Cerebellar cortex (tissue), 1 donor: Measurements from ENCODE around the gene PATJ.

Experiments used
- DNase-seq: peaks from one replicate; pipeline ENCODE4 v3.0.0-alpha.2; 2015; ENCODE audit warnings: low spot score

Gene PATJ

DNA sequence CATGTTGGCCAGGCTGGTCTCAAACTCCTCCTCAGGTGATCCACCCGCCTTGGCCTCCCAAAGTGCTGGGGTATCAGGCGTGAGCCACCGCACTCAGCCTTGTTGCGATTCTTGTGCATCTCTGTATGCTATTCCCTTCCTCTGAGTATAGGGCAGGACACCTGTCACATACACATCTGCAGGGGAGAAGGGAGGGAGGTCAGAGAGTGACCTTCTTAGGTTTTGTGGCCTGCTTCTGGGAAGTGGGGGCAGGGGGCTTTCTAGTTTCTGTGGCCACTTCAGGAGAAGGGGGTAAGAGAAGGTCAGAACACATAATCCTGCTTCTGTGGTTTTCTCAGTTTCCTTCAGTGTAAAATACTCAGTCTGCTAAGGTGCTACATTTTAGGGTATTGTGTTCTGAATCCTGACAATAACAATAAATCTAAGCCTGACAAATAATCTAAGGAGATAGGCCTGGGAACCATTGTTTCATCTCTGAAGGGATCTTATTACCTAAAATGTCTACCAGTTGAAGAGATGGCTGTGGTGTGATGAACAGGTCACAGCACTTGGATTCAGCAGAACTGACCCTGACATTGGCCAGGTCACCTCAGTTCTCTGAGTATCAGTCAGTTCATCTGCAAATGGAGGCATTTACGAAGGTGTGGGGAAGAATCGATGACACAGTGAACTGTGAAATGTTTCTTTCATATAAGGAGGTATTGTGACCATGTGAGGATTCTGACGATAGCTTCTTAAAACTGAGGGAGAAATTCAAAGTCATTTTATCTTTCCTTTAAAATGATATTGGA, 239.8 kb downstream of the PATJ start:
- no peak for DNase-seq

DNA sequence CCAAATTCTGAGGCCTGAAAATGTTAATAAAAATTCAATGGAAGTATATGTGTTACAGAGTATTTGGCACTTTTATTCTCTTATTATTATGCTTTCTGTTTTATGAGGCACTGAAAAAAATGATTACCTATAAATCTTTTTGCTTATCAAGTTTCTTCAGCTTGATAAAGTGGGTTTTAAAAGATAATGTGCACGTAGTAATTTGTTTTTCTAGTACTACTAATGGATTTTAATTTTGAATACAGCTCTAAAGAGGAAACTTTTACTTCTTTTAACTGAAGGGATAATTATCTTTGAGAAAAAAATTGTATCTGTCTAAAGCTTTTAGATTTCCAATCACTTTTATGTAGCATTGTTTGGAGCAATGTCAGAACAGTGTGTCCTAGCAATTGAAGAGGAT, 241.0 kb downstream of the PATJ start:
- DNase-seq = no peak

DNA sequence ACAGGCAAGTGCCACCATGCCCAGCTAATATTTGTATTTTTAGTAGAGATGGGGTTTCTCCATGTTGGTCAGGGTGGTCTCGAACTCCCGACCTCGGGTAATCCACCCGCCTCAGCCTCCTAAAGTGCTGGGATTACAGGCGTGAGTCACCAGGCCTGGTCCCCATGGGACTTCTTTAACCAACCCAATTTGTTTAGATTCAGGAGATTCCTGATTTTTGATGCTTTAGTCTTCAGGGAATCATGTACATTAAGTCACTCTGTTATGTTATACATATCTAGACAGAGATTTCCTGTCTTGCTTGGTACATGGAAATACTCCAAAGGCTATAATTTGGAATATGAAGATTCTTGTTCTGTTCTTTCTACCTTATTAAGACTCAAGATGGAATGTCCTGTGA, 250.0 kb downstream of the PATJ start:
- no peak for DNase-seq

DNA sequence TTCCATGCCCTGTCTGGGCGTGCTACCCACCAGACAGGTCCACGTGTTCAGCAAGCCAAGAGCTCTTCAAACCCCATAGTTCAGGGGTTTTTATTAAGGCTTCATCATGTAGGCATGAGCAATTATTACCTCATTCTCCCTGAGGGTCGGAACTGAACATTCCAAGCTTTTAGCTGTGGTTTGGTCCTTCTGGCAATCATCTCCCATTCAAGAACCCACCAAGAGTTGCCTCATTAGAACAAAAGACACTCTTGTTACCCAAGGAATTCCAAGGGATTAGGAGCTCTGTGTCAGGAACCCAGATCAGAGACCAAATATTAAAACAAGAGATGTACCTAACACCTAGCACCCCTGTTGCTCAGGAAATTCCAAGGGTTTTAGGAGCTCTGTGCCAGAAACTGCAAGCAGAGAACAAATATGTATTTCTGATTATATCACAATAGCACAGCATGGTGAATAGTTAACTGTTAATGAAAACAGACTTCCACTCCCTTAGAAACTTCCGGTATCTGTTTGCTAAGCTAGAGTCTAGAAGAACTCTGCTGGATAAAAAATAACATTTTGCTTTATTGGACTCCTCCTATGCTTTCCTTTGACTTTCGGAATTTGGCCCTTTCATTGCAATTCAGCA, 251.2 kb downstream of the PATJ start:
- DNase-seq = peak; percentile 50

DNA sequence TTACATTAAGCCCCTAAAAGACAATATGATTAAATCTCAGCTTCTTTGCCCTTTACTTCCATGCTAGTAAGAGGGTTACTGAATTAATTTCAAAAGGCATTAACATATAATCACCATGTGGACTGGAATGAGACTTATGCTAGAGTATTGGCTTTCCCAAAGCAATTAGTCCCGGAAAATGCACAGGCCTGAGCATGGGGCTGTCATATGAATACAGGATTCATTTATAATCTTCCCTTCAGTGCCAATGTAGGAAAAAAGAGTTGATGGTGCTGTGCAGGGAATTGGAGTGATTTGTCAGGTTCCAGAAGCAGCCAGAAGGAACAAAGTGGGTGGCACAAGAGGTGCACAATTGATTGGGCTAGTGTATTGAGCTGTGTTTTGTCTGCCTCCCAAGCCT, 253.4 kb downstream of the PATJ start:
- no peak for DNase-seq

DNA sequence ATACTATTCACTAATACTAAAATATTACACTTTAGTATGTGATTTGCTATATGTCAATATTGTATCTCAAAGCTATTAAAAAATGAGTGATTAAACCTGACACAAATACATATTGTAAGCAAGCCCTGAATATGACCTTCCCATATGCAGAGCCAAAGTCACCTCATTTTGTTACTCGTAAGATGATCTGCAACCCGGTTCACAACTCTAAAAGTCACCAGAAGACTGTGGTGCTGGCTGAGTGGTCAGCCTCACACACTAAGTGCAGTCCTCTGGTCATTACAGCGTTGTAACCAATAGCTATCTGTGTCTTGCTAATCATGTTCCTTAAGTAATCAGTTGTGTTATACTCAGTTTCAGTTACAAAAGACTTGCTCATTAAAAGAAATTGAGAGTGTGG, 254.8 kb downstream of the PATJ start:
- DNase-seq = no peak

DNA sequence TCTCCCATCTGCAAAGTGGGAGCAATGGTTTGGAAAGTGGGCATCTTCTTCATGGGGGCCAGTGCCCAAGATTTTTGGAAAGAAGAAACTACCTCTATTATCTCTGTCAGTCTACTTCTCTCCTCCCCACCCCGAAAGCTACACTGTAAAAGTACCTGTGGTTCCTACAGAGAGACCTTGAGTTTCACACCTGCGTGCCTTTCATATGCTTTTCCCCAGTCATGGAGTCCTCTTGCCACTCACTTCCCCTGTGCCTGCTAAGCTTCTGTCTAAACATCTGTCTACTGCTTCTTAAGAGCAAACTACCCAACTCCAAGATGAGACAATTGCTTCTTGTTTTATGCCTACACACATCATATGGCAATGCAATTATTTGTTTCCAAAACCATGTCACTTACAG, 261.5 kb downstream of the PATJ start:
- no peak for DNase-seq

DNA sequence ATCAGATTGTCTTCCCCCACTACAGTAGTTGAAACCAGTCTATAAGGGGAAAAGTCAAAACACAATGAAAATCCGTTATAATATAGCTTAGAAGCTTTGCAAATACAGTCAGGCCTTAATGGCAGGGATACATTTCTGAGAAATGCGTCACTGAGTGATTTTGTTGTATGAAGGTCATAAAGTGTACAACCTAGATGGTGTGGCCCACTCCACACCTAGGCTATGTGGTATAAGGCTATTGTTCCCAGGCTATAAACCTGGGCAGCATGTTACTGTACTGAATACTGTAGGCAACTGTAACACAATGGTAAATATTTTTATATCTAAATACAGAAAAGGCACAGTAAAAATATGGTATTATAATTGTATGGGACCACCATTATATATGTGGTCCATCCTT, 264.4 kb downstream of the PATJ start:
- DNase-seq = no peak

DNA sequence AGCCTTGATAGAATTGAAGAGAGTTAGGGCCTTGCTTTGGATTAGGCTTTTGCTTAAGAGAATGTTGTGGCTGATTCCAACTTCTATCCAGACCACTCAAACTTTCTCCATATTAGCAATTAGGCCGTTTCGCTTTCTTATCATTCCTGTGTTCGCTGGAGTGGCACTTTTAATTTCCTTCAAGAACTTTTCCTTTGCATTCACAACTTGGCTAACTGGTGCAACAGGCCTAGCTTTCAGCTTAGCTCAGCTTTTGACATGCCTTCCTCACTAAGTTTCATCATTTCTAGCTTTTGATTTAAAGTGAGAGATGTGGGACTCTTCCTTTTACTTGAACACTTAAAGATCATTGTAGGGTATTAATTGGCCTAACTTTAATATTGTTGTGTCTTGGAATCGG, 268.7 kb downstream of the PATJ start:
- DNase-seq = no peak

DNA sequence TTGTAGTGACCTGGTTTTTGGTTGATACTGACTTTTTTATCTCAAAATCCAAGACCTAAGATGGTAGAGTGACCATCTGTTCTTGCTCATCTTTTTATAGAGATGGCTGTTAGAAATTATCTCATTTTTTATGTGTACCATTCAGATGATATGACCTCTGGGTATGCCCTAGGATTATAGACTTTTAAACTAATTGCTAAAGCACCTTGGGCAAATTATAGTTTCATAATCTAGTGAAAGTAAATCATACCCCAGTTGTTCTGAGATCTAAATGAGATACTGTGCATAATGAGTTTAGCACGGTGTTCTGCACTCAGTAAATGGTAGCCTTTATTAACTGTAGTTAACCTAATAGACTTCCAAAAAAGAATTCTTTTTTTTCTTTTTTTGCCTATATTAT, 269.8 kb downstream of the PATJ start:
- DNase-seq = no peak

DNA sequence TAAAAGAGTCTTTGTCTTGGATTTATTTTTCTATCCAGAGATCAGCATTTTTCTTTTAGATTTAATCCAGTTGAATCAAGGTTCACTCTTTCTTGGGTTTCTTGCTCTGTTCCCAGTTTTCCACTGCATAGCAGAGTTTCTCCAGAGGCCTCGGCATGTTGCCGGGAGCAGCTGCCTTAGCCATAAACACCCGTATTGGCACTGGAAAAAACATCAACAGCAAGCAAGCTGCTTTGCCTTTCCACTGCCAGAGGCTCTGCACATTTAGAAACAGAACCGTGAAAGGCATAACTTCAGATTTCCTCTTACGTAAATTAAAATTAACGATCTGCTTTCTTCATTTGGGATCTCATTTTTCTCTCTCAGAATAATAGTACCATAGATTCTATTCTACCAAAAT, 270.6 kb downstream of the PATJ start:
- peak; percentile 61 for DNase-seq

DNA sequence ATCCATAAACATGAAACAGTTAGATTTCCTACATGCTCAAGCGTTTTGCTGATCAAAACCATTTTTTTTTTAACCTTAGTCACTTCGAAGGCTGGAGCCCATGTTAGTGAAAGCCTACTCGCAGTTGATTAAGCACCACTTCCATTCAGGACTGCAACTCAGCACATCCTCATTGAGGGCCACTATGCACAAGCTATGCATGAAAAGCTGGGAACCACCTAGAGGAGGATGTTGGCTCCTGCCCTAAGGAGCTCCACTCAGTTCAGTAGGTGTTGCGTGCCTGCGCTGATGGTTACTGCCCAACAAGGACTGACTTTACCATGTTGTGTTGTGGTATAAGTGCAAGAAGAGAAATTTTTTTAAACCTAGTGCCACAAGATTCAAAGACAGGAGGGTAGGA, 271.0 kb downstream of the PATJ start:
- peak; percentile 49 for DNase-seq

DNA sequence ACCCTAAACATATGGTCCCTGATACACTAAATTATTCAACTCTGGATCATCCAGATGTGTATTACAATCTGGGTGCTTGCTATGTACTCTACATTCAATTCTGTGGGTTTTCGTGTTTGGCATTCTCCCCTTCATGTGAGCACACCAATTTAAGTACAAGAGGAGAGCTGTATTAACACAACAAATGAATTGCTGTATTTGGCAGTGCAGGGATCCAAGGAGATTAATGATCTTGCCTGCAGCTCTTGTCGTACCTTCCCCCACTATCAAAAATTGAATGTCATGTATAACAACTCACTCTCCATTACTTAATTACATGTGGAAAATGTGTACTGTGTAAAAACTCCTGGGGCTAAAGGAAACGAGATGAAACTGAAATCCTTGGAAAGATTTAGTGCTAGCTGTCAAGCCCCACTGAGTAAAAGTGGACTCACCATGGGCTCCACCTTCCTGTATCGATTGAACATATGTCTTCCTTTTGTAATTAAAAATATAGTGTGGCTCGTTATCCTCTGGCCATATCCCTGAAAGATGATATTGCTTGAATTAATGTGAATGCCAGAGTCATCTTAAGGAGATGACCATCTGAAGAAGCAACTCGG, 280.2 kb downstream of the PATJ start:
- peak; percentile 53 for DNase-seq

DNA sequence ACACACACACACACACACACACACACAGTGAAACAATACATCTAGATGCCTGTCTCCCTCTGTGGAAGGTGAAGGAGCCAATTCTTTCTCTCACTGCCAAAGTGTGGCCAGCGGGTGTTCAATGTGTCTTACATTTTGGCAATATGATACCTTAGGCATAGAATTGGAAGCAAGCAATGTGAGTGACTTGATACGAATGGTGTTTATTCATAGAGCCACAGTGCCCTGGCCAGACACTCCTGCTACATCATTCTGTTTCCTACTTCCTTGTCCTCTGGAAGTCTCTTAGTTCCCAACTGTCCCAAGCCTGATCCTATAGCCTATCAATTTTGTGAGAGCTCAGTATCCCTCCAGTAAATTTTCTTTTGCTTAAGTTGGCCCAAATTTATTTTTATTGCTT, 282.4 kb downstream of the PATJ start:
- DNase-seq = peak; percentile 90

DNA sequence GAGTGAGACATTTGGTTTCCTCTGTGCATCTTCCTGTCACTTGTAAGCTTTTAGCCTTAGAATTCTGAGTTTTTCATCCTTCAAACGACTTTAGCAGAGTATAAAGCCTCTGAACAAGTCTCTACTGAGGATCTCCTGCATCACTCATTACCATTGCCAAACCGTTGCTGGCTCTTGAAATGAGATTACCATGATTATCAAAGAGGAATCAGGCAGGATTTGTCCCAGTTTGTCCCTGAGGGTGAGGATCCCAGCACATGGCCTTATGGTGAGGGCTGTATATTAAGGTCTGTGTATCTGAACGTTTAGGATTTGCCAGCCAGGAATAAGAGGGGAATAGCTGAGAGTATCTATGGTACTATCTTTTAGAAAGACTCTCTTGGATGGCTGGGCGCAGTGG, 282.9 kb downstream of the PATJ start:
- no peak for DNase-seq

DNA sequence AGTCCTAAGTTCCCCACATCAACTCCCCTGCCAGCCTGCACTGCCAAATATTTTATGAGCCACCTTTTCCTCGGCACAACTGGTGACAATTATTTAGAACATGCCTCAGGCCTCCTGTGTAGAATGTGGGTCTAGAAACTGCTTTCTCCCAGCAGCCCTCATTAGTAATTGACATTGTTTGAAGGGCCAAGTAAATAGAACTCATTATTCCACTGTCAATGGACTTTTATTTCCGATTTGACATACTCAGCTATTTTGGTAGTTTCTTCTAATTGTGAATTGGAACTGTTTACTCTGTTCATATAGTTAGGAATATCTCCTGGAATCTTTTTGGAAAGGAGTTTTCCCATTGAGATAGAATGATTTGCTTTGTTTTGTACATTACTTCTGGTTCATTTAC, 283.6 kb downstream of the PATJ start:
- DNase-seq = no peak

DNA sequence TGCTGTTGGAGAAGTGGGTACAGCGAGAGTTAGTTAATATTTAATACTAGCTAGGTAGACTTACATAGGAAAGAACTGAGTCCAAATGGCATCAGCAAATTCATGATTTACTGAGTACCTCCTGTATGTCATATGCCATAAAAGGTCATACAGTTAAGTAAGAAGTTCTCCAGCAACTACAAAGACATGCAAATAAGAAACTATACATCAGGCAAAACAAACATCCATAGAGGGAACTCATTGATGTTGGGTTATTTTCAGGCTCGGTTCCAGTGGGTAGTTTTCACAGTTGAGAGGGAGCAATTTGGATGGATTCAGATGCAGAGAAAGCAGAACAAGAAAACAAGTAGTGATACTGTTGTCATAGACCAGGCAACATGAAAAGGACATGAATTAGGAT, 287.4 kb downstream of the PATJ start:
- no peak for DNase-seq

DNA sequence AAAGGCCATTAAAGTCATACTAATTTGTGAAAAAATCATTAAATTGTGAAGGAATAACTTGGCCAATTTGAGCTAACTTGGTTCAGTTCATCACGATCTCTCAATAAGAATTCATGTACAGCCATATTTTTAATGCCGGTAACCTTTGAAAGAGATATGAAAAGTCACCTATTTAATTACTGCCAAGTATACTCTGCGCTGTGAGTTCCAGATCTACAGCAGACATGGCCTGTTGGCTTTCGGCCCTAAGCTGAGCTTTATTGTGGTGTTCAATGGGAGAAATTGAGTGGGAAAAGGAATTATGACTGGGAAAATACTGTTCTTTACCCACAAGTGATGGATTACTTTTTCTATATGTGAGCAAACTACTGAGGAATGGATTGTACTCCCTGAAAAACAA, 292.5 kb downstream of the PATJ start:
- no peak for DNase-seq

DNA sequence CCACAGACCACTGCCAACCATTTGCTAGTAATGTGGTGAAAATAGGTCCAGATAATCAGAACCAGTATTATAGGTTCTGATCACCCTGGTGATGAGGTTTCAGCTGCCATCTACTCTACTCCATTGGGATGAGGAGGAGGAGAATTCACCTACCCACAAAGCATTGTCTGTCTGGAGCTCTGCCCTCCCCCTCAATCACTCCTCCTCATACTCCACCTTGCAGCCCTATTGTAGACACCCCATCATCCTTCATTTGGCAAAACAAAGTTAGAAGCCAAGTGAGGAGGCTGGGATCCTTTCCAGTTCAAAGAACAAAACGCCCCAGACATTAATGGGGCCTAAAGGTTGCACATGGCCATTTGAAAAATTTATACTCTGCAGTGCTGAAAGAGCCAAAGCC, 295.0 kb downstream of the PATJ start:
- no peak for DNase-seq

DNA sequence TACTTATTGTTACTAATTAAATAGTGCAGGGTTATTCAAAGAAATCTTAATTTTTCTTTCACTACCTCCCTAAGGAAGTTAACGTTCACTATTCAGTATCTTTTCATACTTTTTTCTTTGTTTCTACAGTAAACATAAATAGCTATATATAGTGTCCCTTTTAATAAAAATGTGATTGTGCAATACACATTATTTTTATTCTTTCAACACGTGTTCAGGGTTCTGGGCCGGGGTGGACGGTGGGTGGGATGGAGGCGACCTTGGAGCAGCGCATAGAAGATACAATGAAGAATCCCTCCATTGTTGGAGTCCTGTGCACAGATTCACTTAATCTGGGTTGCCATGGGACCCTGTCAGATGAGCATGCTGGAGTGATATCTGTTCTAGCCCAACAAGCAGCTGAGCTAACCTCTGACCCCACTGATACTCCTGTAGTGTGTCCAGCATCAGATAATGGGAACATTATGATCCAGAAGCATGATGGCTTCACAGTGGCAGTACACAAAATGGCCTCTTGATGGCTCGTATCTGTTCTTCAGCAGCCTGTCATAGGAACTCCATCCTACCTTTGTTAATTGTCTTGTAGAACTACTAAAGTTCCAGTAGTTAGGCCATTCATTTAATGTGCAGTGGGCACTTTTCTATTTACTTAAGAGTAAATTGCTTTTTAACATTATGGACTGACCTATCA, 296.5 kb downstream of the PATJ start:
- no peak for DNase-seq

DNA sequence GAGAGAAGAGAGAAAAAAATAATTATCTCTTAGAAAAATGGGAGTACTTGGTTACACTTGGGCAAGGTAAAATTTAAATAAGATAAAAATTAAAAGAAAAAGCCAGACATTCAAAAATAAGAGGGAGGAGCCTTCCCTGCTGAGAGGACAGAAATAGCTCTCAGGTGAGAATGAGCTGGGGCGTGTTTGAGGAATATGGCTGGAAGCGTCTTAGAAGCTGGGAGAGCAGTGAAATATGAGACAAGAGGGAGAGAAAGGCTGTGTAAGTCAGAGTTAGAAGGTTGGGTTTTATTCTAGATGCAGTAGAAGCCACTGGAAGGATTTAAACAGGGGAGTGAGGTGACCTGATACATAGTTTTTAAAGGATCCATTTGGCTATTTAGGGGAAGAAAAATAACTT, 298.2 kb downstream of the PATJ start:
- DNase-seq = no peak

DNA sequence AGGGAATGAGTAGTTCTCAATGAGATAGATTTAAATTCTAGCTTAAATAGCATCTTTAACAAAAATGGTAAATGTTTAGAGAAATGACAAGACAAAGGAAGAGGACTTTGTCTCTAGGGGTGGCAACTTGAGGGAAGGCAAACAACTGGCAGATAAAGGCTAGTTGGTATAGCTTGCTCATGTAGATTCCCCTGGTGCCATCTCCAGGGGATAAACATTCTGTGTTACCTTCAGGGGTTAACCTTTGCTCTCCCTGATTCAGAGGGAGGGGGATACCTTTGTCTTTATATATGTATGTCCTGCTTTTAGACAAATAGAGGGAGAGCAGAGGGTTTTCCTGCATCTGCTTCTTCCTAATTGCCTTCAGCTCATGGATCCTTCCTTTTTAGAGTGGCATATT, 298.7 kb downstream of the PATJ start:
- DNase-seq = no peak

DNA sequence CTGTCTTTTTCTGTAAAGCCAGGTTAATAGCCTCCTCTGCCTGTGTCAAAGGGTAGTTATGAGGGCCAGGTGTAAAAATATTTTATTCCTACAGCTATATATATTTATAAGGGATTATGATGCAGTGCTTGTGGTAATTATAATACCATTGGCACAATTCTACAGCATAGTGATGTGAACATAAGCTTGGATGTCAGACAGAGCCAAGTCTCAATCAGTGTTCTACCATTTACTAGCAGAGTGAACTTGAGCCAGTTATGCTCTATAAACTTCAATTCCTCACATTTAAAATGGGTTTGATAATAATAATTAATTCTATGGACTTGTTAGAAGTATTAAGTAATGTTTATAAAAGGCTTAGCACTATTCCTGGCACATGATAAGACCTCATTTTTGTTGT, 300.9 kb downstream of the PATJ start:
- DNase-seq = peak; percentile 47
